ENCODE measurements around the gene EML1. TPM values are rescaled to one million over a fixed set of nuclear protein-coding genes. Genes with fewer than 3 reads are reported as not detected.

Gene EML1
- total RNA-seq, 1 donor from 2014 or later, result 36.4 TPM

GRCh38 chr14:99797231-99797630 lies 4.0 kb downstream of the EML1 start:
- Mint-ChIP-seq H3K27me3 (ENCODE audit: low read depth) (no peaks in the 10 kb centered on the region), H3K4me1 (ENCODE audit: low read depth) (peaks cover 34% of the 10 kb centered on the region), H3K36me3 (ENCODE audit: low read depth) (no peaks in the 10 kb centered on the region), H3K9me3 (ENCODE audit: low read depth) (peaks cover 4% of the 10 kb centered on the region), H3K4me3 (ENCODE audit: unreplicated experiment) (no peak overlapping the region), H3K27ac (ENCODE audit: unreplicated experiment) (no peak overlapping the region)
- no peak for DNase-seq (ENCODE audit: low spot score)
- TF ChIP-seq CTCF (IDR thresholded peaks at IDR 0.05), result no peak

- no peak for TF ChIP-seq CTCF (IDR thresholded peaks at IDR 0.05)
- H3K4me3 Mint-ChIP-seq (ENCODE audit: unreplicated experiment), result no peak overlapping the region
- no peak overlapping the region for H3K27ac Mint-ChIP-seq (ENCODE audit: unreplicated experiment)
- no peak for DNase-seq (ENCODE audit: low spot score)
- H3K27me3 Mint-ChIP-seq (ENCODE audit: low read depth), result no peaks in the 10 kb centered on the region
- peaks cover 14% of the 10 kb centered on the region for H3K4me1 Mint-ChIP-seq (ENCODE audit: low read depth)
- H3K36me3 Mint-ChIP-seq (ENCODE audit: low read depth), result no peaks in the 10 kb centered on the region
- H3K9me3 Mint-ChIP-seq (ENCODE audit: low read depth), result peaks cover 4% of the 10 kb centered on the region
These were observed 7.6 kb downstream of the EML1 start for GRCh38 chr14:99800781-99801180.

GRCh38 chr14:99802301-99803105 lies 9.3 kb downstream of the EML1 start:
- Mint-ChIP-seq H3K4me3 (ENCODE audit: unreplicated experiment) (no peak overlapping the region), H3K4me1 (ENCODE audit: low read depth) (peaks cover 8% of the 10 kb centered on the region), H3K9me3 (ENCODE audit: low read depth) (no peaks in the 10 kb centered on the region), H3K36me3 (ENCODE audit: low read depth) (no peaks in the 10 kb centered on the region), H3K27ac (ENCODE audit: unreplicated experiment) (no peak overlapping the region), H3K27me3 (ENCODE audit: low read depth) (no peaks in the 10 kb centered on the region)
- no peak for TF ChIP-seq CTCF (IDR thresholded peaks at IDR 0.05)
- DNase-seq (ENCODE audit: low spot score), result no peak

GRCh38 chr14:99803106-99803775 lies 10.0 kb downstream of the EML1 start:
- no peak for DNase-seq (ENCODE audit: low spot score)

More at GRCh38 chr14:99803106-99803775, 10.0 kb downstream of the EML1 start:
- H3K27me3 Mint-ChIP-seq (ENCODE audit: low read depth), result no peaks in the 10 kb centered on the region
- TF ChIP-seq CTCF (IDR thresholded peaks at IDR 0.05), result no peak
- H3K27ac Mint-ChIP-seq (ENCODE audit: unreplicated experiment), result no peak overlapping the region
- peaks cover 15% of the 10 kb centered on the region for H3K4me1 Mint-ChIP-seq (ENCODE audit: low read depth)
- no peaks in the 10 kb centered on the region for H3K9me3 Mint-ChIP-seq (ENCODE audit: low read depth)
- no peaks in the 10 kb centered on the region for H3K36me3 Mint-ChIP-seq (ENCODE audit: low read depth)
- H3K4me3 Mint-ChIP-seq (ENCODE audit: unreplicated experiment), result no peak overlapping the region
